Measurements from ENCODE around the gene LRRC40.

DNA sequence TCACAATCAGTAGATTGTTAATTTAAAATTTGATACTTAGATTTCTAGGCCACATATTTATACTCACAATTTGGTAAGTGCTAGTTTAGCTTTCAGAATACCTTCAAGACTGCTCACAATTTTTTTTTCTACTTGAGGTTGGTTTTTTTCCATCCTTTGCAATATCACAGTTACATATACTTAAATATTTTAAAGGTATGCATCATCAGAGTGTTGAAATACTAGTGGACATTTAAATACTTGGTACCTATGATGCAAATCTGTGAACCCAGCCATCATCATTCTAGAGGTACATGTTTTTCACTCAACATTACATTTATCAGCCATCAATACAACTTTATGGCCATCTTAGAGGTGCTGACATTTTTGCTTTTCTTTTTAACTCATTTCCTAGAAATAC, 6.2 kb upstream of the LRRC40 start:
- TF ChIP-seq, protein P1, sequence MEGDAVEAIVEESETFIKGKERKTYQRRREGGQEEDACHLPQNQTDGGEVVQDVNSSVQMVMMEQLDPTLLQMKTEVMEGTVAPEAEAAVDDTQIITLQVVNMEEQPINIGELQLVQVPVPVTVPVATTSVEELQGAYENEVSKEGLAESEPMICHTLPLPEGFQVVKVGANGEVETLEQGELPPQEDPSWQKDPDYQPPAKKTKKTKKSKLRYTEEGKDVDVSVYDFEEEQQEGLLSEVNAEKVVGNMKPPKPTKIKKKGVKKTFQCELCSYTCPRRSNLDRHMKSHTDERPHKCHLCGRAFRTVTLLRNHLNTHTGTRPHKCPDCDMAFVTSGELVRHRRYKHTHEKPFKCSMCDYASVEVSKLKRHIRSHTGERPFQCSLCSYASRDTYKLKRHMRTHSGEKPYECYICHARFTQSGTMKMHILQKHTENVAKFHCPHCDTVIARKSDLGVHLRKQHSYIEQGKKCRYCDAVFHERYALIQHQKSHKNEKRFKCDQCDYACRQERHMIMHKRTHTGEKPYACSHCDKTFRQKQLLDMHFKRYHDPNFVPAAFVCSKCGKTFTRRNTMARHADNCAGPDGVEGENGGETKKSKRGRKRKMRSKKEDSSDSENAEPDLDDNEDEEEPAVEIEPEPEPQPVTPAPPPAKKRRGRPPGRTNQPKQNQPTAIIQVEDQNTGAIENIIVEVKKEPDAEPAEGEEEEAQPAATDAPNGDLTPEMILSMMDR (conservative IDR thresholded peaks at IDR 0.05 in 1 of 2, IDR thresholded peaks at IDR 0.05 in 1 of 2; ENCODE audit: extremely low read depth in 1 of 2, insufficient read depth in 1 of 2, low read depth in 1 of 2, low read length in 2 of 2) = no peak
- no peak for TF ChIP-seq EZH2 (IDR thresholded peaks at IDR 0.05; ENCODE audit: borderline replicate concordance, low read length)

Data from mammary epithelial cell (primary cell).